WERI-Rb-1 (cell line): ENCODE data around the gene MYH6.
"Not testable (repeated sequence)": the region's sequence is repeated elsewhere in the genome, so short reads cannot be mapped to it uniquely, and the experiment has no call there.

Experiments
- DNase-seq: peaks from one replicate; pipeline ENCODE4 v3.0.0-alpha.2; 2020
- H3K27ac ChIP-seq: fragments of 250-450 bp; sonication (Bioruptor Pico); 2 replicates; pipeline ENCODE4 v1.5.1; 2020; ENCODE audit warnings: mild to moderate bottlenecking, moderate library complexity
- H3K27me3 ChIP-seq: fragments of 250-450 bp; sonication (Bioruptor Pico); 2 replicates; pipeline ENCODE4 v1.5.1; 2021; ENCODE audit warnings: mild to moderate bottlenecking, low read depth, moderate library complexity; ENCODE audit not compliant: insufficient read depth, severe bottlenecking
- H3K36me3 ChIP-seq: fragments of 250-450 bp; sonication (Bioruptor Pico); 2 replicates; pipeline ENCODE4 v1.5.1; 2020; ENCODE audit warnings: mild to moderate bottlenecking, moderate library complexity
- H3K4me3 ChIP-seq: 2 replicates; pipeline ENCODE4 v1.5.1; 2011; ENCODE audit warnings: low read depth, mild to moderate bottlenecking, control low read depth, low read length
- H3K9me3 ChIP-seq: fragments of 250-450 bp; sonication (Bioruptor Pico); 2 replicates; pipeline ENCODE4 v1.5.1; 2021; ENCODE audit warnings: mild to moderate bottlenecking, moderate library complexity; ENCODE audit not compliant: severe bottlenecking
- CTCF ChIP-seq: IDR thresholded peaks from 2 replicates; pipeline ENCODE4 v1.5.1; 2011; ENCODE audit warnings: low read depth, mild to moderate bottlenecking, control low read depth, inconsistent platforms, low read length

MYH6 gene

DNA sequence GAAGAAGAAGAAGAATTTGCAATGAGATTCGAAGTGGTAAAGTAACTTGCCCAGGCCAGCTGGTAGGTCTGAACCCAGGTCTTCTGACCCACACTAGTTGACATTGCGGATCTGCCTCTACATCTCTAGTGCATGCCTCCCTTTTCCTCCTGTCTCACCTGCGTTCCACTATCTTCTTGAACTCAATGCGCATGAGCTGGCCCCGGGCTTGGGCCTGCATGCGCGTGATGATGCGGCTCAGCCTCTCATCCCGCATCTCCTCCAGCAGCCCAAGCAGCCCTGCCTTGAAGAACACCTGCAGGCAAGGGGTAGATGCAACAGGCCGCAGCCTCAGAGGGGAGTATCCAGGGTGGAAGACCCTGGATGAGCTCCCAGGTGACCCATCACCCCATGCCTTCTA lies 11.9 kb downstream of the MYH6 start:
- no peaks in the 10 kb centered on the region for H3K27me3 ChIP-seq
- no peaks in the 10 kb centered on the region for H3K9me3 ChIP-seq
- H3K27ac ChIP-seq = no peak overlapping the region
- no peaks in the 10 kb centered on the region for H3K36me3 ChIP-seq
- DNase-seq = no peak
- no peak overlapping the region for H3K4me3 ChIP-seq
- no peak for TF ChIP-seq CTCF

- Histone ChIP-seq H3K36me3 (no peaks in the 10 kb centered on the region), H3K27me3 (no peaks in the 10 kb centered on the region), H3K4me3 (no peak overlapping the region), H3K9me3 (no peaks in the 10 kb centered on the region), H3K27ac (no peak overlapping the region)
- TF ChIP-seq CTCF = no peak
- DNase-seq = no peak
These were observed 15.5 kb downstream of the MYH6 start for GRCh38 chr14:23392613-23393012.

GRCh38 chr14:23389871-23390270 lies 18.2 kb downstream of the MYH6 start:
- H3K27me3 ChIP-seq, H3K9me3 ChIP-seq, DNase-seq: not testable (repeated sequence)

DNA sequence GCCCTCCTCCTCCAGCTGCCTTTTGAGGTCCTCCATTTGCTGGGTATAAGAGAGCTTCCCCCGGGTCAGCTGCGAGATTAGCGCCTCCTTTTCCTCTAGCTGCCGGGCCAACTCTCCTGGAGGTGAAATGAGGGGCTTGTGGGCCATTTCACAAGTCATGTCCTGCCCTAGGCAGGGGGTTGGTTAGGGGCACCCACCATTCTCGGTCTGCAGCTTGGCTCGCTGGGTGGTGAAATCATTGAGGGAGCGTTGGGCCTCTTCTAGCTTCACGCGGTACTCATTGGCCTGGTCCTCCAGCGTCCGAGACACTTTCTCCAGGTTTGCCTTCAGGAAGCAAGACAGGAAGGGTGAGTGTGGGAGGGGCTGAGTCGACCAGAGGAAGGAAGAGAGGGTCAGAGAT lies 18.7 kb downstream of the MYH6 start:
- Histone ChIP-seq H3K36me3 (no peaks in the 10 kb centered on the region), H3K27ac (no peak overlapping the region), H3K4me3 (no peak overlapping the region), H3K9me3 (no peaks in the 10 kb centered on the region), H3K27me3 (no peaks in the 10 kb centered on the region)
- no peak for TF ChIP-seq CTCF
- no peak for DNase-seq

More at GRCh38 chr14:23389871-23390270, 18.2 kb downstream of the MYH6 start:
- not testable (repeated sequence) for H3K36me3 ChIP-seq, H3K27ac ChIP-seq, H3K4me3 ChIP-seq

DNA sequence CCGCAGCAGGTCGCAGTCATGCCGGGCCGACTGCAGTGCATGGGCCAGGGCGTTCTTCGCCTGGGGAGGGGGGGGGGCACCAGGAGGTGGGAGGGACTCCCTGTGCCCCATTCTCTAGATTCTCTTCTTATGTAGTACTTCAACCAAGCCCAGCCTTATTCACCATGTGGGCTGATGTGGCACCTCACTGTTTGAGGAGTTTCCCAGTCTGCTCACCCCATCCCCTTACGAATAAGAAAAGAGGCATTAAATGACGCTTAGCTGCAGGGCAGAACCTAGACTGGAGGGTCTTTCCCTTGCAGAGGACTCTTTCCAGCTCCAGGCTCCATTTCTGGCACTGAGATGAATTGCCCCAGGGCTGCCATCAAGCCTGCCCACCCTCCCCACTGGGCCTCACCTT lies 19.1 kb downstream of the MYH6 start:
- H3K9me3 ChIP-seq = no peaks in the 10 kb centered on the region
- no peak overlapping the region for H3K27ac ChIP-seq
- no peaks in the 10 kb centered on the region for H3K27me3 ChIP-seq
- no peak overlapping the region for H3K4me3 ChIP-seq
- no peak for DNase-seq
- H3K36me3 ChIP-seq = no peaks in the 10 kb centered on the region
- TF ChIP-seq CTCF = no peak

- Histone ChIP-seq H3K27me3 (no peaks in the 10 kb centered on the region), H3K36me3 (no peaks in the 10 kb centered on the region), H3K4me3 (no peak overlapping the region), H3K27ac (no peak overlapping the region), H3K9me3 (no peaks in the 10 kb centered on the region)
- TF ChIP-seq CTCF = no peak
- DNase-seq = no peak
These were observed 19.9 kb downstream of the MYH6 start for GRCh38 chr14:23387916-23388882.
